ENCODE data around the gene NUP205. TPM values are rescaled to one million over a fixed set of nuclear protein-coding genes. Genes with fewer than 3 reads are reported as not detected.
A peak's percentile ranks its signal among the peaks of the same experiment; 100 is the strongest.

The NUP205 gene
- total RNA-seq, 2 donors from 2014 or later = 118 to 129 TPM

- H3K27ac ChIP-seq (ENCODE audit: low read depth, low read length) = no peak overlapping the region
- 67 to 68% methylated on average over 7 to 8 of the region's 8 CpGs for WGBS, 2 experiments (ENCODE audit: insufficient coverage in 1 of 2, insufficient read length in 1 of 2)
- DNase-seq = no peak
Observed at GRCh38 chr7:135697276-135698049, 139.7 kb downstream of the NUP205 start.

More at GRCh38 chr7:135697276-135698049, 139.7 kb downstream of the NUP205 start:
- no peak overlapping the region for H3K4me3 ChIP-seq (ENCODE audit: low read length)
- no peaks in the 10 kb centered on the region for H3K9me3 ChIP-seq (ENCODE audit: control insufficient read depth, low read length)
- Mint-ChIP-seq H3K4me1 (peaks cover 7% of the 10 kb centered on the region), H3K27me3 (ENCODE audit: insufficient read depth) (no peaks in the 10 kb centered on the region), H3K36me3 (ENCODE audit: low read depth) (no peaks in the 10 kb centered on the region), H3K9me3 (no peaks in the 10 kb centered on the region), H3K4me3 (no peak overlapping the region), H3K27ac (peak overlapping the region; percentile 59)
- peaks cover under 1% of the 10 kb centered on the region for H3K36me3 ChIP-seq (ENCODE audit: control insufficient read depth, insufficient read depth, low read length)
- H3K9ac ChIP-seq (ENCODE audit: extremely low read depth, low read length, poor library complexity, severe bottlenecking) = no peak overlapping the region
- H3K27me3 ChIP-seq (ENCODE audit: control insufficient read depth, insufficient read depth, low read length, poor library complexity, severe bottlenecking) = no peaks in the 10 kb centered on the region
- no peak for TF ChIP-seq CTCF (conservative IDR thresholded peaks at IDR 0.05)
- no peaks in the 10 kb centered on the region for H3K4me1 ChIP-seq (ENCODE audit: control insufficient read depth, insufficient read depth, low read length)

Other genes starting within 250 kb of the NUP205 start
- gene CNOT4, start 47.8 kb upstream of the NUP205 start, total RNA-seq = 10 to 100 TPM; 22.7 to 23.8 TPM
- 10 to 100 TPM; 33.1 to 38.2 TPM for gene STMP1, start 104.6 kb downstream of the NUP205 start, total RNA-seq
- gene SLC13A4, start 170.3 kb downstream of the NUP205 start, total RNA-seq = 1 to 10 TPM; 1.8 to 3.2 TPM
- gene FAM180A, start 190.9 kb downstream of the NUP205 start, total RNA-seq = not detected